NCI-H2227 (cell line): ENCODE results near the gene PROM2.

Experiments
- DNase-seq: peaks from one replicate; lab custom pipeline; 2025; ENCODE audit not compliant: unreplicated experiment; lab: John Stamatoyannopoulos, UW

PROM2 gene

GRCh38 chr2:95285542-95285932 lies 11.3 kb downstream of the PROM2 start:
- DNase-seq = no peak

DNA sequence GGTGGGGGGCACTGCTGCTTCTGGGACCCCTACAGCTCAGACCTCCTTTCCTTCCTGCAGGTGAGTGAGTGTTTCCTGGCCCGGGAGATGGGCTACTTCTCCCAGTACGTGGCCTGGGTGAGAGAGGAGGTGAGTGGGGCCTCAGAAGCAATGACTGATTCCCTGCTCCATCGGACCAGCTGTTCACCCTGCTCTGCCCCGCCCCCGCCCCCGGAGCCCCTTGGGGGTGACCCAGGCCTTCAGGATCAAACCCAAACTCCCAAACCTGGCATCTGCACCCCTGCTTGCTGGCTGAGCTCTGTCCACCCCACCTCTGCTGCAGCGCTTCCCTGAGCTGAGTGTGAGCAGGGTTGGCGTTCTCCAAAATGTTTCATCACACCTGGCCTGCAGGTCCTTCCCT lies 13.1 kb downstream of the PROM2 start:
- DNase-seq = no peak

- DNase-seq = no peak
Measured at GRCh38 chr2:95287806-95288205, 13.6 kb downstream of the PROM2 start.

DNA sequence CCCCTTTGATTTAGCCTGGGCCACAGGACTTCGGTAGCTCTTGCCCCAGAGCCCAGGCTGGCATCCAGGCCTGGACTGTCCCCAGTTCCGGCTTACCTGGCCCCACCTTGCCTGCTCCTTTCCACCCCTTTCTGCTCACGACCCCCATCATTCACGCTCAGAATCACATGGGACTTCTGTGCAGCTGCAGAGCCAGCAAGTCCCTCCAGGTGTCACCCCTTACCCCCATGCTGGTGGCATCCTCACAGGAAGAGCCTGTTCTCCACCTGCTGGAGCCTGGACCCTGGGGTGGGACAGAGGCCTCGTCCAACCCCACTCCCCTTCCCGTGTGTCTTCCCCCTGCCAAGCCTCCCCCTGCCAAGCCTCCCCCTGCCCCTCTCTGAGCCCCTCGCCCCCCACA lies 15.0 kb downstream of the PROM2 start:
- no peak for DNase-seq

- DNase-seq = no peak
Measured at GRCh38 chr2:95291222-95291621, 17.0 kb downstream of the PROM2 start.

- no peak for DNase-seq
Measured at GRCh38 chr2:95292623-95293260, 18.5 kb downstream of the PROM2 start.

DNA sequence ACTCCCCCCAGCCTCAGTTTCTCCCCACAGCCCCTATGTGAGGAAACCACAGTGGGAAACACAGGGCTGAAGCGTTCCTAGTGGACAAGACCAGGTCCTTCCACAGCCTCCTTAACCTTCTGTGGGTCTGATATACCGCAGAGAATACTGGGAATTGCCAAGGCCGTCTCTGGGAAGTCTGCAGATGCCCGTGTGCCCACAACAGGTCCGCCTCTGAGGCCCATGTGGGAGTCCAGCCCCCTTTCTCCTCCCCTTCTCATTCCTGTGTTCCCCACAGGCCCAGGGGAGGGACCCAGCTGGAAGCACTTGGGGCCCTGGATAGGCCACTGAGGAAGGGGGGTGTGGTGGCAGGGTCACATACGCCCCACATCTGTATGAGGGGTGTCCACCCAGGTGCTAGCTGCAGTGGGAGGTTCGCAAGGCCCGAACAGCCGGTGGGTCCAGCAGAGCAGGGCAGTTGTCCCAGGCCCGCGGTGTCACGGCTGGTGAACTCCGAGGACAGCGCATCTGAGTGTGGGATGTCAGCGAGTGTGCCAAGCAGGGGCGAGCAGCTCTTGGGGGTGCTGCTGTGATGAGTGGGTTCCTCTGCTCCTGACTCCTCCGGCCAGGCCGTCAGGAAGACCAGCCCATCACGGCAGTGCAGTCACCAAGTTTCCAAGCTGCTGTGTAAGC lies 20.5 kb downstream of the PROM2 start:
- DNase-seq = no peak

DNA sequence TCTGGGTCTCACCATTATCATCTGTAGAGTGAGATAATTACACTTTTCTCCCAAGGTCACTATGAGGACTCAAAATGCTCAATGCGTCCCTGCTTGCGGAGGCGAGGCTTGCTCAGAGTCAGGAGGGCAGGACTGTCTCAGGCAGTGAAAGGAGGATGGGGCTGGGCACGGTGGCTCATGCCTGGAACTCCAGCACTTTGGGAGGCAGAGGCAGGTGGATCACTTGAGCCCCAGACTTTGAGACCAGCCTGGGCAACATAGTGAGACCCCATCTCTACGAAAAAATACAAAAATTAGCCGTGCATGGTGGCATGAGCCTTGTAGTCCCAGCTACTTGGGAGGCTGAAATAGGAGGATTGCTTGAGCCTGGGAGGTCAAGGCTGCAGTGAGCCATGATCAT lies 21.1 kb downstream of the PROM2 start:
- DNase-seq = no peak

DNA sequence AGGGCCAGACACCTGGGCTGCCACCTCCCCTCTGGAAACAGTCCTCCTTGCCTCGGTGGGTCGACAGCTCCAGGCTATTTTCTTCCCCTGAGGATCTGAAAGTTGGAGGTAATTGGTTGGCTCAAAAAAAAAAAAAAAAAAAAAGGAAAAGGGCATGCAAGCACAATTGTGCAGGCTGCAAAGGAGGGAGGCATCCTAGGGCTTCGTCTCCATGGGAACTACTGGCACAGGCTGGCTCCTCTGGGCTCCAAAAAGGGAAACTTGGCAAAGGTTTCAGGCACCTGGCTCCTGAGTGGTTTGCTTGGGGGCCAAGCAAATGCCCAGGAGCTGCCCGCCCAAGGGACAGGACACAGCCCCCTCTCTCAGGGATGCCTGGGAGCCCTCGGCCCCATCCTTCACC lies 21.8 kb downstream of the PROM2 start:
- peak; percentile 27 for DNase-seq

DNA sequence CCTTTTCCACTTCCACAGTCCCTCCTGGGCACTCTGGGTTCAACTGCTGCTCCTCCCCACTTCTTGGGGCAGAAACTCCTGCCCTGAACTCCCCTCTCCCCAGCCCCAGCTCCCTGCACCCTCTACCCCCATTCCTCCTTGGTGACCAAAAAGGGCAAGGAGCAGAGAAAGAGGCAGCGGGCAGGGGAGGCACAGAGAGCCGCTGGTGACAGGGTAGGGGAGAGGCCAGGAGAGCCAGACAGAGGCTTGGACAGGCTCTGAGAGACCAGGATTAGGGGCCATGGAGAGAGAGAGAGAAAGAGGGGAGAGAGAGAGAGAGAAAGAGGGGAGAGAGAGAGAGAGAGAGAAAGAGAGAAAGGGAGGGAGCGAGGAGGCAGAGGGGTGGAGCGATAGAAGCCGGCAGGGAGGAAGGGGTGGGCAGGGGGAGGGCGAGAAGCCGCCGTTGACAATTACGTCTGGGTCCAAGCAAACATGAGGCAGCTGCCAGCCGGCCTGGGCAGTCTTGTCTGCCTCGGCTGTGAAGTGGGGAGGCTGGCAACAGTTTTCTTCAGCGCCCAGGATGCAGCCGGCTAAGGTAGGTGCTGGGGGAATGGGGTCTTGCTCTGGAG lies 22.7 kb downstream of the PROM2 start, which contains the start of gene KCNIP3:
Gene KCNIP3, plus strand, starts transcription at position 468 of the 608 bp plus-strand sequence. Its CDS starts 92 bp downstream, at position 560.
- DNase-seq = peak; percentile 67

- DNase-seq = no peak
Measured at GRCh38 chr2:95297639-95298395, 23.6 kb downstream of the PROM2 start.

DNA sequence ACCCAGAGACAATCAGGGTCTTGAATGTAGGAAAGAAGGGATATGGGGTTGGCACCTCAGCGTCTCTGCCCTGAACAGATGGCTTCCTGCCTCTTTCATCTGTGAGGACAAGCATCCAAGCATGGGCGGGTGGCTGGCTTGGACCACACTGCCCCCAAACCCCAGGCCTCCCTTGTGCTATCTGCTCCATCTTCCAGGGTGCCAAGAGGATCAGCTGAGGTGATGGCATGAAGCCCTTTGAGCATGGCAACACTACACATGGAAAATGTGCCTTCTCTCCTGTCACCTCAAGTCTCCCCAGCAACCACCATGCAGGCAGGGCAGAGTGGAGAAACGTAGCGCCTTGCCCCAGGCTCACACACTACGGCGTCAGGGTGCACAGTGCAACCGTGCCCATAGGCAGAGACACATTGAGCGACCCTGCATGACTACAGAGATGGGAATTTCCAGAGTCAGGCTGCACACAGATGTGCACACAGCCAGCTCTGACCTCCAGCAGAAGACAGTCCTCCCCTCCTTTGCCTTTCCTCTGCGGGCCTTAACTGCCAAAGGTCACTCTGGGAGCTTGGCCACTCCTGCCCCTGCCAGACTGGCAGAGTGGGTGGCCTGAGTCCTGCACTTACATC lies 24.4 kb downstream of the PROM2 start:
- DNase-seq = no peak

- no peak for DNase-seq
Measured at GRCh38 chr2:95299961-95300360, 25.7 kb downstream of the PROM2 start.

GRCh38 chr2:95300450-95300849 lies 26.2 kb downstream of the PROM2 start:
- DNase-seq = no peak

GRCh38 chr2:95301186-95301585 lies 26.9 kb downstream of the PROM2 start:
- no peak for DNase-seq

GRCh38 chr2:95301876-95302641 lies 27.8 kb downstream of the PROM2 start:
- DNase-seq = no peak

DNA sequence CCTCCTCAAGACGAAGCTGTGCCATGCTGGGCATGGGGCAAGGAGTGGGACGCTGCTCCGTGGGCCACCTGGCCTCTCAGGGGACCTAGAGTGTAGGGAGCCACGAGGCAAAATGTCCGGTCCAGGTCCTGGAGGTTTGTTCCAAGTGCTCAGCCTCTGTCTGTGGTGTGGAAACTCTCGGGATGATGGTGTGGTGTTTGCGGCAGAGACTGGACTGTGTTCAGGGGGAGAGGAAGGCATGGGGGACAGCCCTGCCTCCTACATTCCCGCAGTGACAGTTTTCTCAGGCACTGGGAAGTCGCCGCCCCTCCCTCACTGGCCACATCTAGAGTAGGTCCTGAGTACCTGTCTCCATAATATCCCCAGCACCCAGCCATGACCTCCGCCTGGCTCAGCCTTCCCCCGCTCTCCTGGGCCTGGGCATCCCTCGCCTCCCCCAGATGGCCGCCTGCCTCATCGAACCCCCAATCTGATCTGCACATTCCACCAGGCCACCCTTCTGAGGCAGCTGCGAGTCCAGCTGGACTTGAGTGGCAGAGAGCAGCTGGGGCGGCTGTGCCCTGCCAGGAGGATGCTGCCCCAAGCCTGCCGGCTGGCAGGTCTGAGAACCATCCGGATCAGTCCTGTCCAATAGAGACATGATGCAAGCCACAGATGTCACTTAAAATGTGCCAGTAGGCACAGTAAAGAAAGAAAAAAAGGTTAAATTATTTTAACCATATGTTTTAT lies 29.1 kb downstream of the PROM2 start:
- no peak for DNase-seq

DNA sequence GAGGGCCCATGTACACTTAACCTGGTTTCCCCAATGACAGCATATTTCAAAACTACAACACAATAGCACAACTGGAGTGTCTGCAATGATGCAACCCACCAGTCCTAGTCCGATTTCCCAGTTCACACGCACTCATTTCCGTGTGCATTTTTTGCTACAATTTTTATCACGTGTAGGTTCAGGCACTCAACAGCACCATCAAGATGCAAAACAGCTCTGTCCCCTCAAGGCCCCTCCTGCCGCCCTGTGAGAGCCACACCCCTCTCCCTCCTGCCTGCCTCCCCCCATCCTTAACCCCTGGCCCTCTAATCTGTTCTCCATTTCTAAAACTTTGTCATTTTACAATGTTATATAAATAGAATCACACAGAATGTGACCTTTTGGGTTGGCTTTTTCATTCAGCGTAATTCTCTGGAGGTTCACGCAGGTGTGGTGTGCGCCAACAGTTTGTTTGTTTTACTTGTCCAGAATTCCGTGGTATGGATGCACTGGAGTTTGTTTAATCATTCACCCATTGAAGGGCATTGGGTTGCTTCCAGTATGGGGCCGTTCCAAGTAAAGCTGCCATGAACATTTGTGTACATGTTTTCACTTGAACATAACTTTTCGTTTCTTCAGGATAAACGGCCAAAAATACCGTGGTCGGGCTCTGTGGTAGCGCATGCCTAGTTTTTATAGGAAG lies 31.3 kb downstream of the PROM2 start:
- no peak for DNase-seq

- no peak for DNase-seq
Measured at GRCh38 chr2:95306336-95306895, 32.2 kb downstream of the PROM2 start.
